ENCODE measurements around the gene HMCES. TPM values are rescaled to one million over a fixed set of nuclear protein-coding genes. Genes with fewer than 3 reads are reported as not detected.

The HMCES gene
- total RNA-seq, 2 experiments from 2014 or later, result 59.5 TPM

GRCh38 chr3:129313665-129314385, 35.2 kb downstream of the HMCES start:
- CTCF ChIA-PET, result interaction anchor here (1.7 kb wide), 1 partner anchor 86 kb away, joined by 4 read pairs; no protein-coding TSS in a partner anchor
- POLR2A ChIA-PET, result no interaction called here

DNA sequence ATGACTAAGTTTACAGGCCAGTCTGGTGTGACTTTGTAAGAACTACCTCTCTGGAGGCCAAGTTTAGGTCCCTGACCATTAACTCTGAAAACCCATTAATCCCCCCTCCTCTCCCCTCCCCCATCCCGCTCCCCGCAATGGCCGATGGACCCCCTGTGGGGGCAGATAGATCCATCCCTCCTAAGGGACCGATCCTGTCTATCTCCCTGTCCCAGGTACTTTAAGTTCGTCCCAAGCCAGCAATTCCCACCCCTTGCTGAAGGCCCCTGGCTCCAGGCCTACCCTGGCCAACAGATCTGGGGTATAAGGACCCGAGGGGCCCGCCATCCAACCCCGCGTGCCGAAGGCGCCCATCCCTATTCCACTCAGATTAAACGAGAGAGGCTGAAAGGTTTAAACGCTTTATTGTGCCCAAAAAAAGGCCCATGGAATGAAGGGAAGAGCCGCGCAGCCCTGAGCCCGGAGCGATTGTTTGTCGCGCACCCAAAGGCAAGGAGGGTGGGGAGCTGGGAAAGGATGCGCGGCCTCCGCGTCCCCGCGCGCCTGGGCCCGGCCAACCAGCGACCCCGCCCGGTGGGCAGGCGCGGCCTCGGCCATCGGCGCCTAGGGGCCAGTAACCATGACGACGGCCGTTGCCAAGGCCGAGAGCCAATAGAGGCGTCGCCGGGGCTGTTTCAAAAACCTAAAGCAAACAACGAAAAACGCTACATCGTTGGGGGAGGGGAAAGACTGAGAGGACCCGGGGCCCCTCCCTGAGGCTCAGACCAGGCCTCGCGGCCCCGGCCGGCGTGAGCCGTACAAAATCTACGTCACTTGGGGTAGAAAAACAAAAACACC, 35.9 kb downstream of the HMCES start:
- POLR2A ChIA-PET, result interaction anchor here (0.9 to 2.4 kb wide), 5 partner anchors 23 to 125 kb away, joined by 3 to 24 read pairs (median 9); partner anchors contain the start of genes COPG1, IFT122 and MBD4
- CTCF ChIA-PET, result interaction anchor here (0.6 kb wide), 1 partner anchor 32 kb away, joined by 3 read pairs; no protein-coding TSS in a partner anchor

- CTCF ChIA-PET, result interaction anchor here (0.9 to 1.7 kb wide), 7 partner anchors 14 to 194 kb away, joined by 3 to 7 read pairs (median 3); partner anchors contain the start of genes IFT122, MBD4 and RAB43
- POLR2A ChIA-PET, result interaction anchor here (0.9 to 2.4 kb wide), 13 partner anchors 24 to 436 kb away, joined by 3 to 24 read pairs (median 5); partner anchors contain the start of genes ACAD9, COPG1, IFT122 and MBD4
Observed at GRCh38 chr3:129315223-129315997, 36.7 kb downstream of the HMCES start.

DNA sequence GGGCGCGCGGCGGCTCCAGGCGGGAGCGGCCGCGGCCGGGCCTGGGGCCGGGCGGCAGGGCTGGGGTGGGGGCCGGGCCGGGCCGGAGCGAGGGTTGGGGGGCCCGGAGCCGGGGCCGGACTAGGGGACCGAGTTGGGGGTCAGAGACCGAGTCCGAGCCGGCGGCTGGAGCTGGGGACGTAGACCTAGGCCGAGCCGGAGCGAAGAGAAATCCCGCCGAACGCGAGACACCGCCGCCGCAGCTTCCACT, 37.3 kb downstream of the HMCES start:
- ChIA-PET POLR2A (interaction anchor here (0.6 to 2.4 kb wide), 15 partner anchors 9 to 590 kb away, joined by 3 to 24 read pairs (median 5); partner anchors contain the start of genes ACAD9, COPG1, IFT122 and MBD4), CTCF (interaction anchor here (0.9 to 1.7 kb wide), 8 partner anchors 13 to 194 kb away, joined by 3 to 7 read pairs (median 4); partner anchors contain the start of genes IFT122, MBD4 and RAB43)

DNA sequence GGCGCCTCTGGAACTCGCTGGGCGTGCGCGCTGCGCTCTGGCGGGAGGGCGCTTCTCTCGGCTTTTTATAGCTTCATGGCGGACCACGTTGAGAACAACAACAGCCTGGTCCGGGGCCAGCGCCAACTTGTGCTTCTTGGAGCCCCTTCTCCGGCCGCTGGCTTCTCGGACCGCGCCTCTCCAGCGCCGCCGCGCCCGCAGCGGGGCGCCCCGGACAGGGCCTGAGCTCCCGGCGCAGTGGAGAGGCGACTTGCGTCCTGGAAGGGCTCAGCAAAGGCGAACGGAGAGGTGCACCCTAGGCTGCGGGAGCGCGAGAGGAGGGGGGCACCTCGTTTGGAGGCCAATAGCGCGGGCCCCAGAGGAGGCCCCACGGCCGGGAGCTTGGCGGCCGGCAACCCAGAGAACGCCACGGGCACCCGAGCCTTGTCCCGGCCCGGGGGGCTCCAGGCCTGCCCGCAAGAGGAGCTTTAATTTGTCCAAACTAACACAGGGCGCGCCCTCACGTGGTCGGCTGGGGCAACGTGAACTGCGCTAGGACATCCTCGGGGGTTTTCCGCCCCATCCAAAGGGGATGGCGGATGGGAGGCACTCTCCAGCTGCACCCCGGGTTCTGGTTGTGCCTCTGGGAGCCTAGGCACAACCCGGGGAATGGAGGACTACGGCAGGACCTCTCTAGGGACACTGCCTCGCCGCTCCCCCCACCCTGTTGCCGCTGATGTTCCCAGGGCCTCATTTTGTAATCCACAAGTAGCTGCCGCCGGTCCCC, 37.8 kb downstream of the HMCES start:
- ChIA-PET POLR2A (interaction anchor here (0.6 to 2.4 kb wide), 15 partner anchors 9 to 590 kb away, joined by 3 to 24 read pairs (median 5); partner anchors contain the start of genes ACAD9, COPG1, IFT122 and MBD4), CTCF (interaction anchor here (0.7 to 1.7 kb wide), 11 partner anchors 13 to 346 kb away, joined by 3 to 7 read pairs (median 4); partner anchors contain the start of genes IFT122, MBD4 and RAB43)

DNA sequence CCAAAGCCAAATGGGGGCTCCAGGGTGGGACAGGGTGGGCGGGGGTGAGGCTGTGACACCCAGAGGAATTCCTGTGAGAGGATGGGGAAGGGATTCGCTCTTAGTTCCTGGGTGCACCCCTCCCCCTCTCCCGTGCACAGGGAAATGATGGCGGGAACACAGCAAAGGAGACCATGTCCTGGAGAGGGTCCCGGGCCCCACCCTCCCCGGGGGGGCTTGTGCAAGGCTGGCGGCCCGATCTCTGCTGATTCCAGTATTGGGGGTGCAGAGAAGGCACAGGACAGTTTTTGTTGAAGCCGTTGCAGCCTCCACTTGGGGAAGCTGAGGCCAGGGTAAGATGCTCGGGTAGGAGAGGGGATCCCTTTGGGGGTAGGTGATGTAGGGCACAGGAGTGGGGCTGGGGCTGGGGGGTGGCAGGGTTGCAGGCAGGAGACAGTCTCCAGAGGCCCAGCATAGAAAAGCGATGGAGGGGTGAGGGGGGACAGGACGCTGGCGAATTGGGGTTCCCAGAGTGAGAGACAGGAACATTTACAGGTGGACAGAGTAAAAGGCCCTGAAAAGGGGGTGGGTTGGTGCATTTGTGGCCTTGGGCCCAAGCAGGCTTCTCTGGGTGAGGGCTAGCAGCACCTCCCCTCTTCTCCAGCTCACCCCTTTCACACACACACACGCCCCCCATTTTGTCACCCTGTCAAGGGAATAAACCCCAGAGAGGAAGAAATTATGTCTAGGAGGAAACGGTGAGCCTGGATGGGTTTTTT, 38.5 kb downstream of the HMCES start:
- ChIA-PET CTCF (interaction anchor here (0.7 to 1.7 kb wide), 6 partner anchors 14 to 347 kb away, joined by 3 to 7 read pairs (median 4); no protein-coding TSS in a partner anchor), POLR2A (interaction anchor here (0.9 to 2.4 kb wide), 10 partner anchors 8 to 438 kb away, joined by 3 to 24 read pairs (median 8); partner anchors contain the start of genes ACAD9, COPG1, IFT122 and MBD4)

DNA sequence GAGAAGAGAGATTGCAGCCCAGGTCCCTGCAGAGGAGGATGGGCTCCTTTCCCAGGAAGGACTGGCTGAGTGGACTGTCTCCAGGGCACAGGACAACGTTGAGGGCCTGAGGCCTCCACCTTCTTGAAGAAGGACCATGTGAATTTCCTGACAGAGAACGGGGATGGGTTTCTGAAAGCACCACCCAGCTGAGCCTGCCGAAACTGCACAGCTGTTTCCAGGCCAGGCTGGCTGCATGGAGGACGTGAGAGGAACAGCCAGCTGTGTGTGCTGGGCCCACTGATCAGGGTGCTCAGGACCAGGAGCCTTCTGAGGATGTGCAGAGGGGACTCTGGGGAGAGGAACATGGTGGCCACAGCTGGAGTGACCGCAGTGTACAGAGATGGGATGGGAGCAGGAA, 39.2 kb downstream of the HMCES start:
- CTCF ChIA-PET, result no interaction called here
- POLR2A ChIA-PET, result no interaction called here

GRCh38 chr3:129318921-129319320, 40.3 kb downstream of the HMCES start:
- CTCF ChIA-PET, result no interaction called here
- POLR2A ChIA-PET, result no interaction called here

GRCh38 chr3:129320261-129320660, 41.6 kb downstream of the HMCES start:
- ChIA-PET CTCF (no interaction called here), POLR2A (no interaction called here)

DNA sequence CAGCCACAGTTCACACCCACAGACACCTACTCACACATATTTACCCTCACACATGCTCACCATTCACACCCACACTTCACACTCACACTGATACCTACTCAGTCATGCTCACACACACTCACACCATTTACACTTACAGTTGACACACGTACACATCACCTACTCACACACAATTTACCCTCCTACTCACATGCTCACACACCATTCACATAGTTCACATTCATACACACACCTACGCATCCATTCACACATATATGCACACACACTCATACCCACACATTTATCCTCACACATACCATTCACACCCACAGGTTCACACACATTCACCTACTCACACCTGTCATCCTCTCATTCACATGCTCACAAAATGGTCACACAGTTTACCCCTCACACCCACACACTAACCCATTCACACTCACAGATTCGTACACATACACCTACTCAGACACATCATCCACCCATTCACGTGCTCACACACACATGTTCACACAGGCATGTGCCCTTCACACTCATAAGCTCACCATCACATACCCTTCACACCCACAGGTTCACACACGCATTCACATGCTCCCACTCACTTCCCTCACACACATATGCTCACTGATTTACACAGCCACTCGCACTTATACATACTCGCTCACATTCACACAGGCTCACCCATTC, 42.3 kb downstream of the HMCES start:
- ChIA-PET CTCF (no interaction called here), POLR2A (no interaction called here)

DNA sequence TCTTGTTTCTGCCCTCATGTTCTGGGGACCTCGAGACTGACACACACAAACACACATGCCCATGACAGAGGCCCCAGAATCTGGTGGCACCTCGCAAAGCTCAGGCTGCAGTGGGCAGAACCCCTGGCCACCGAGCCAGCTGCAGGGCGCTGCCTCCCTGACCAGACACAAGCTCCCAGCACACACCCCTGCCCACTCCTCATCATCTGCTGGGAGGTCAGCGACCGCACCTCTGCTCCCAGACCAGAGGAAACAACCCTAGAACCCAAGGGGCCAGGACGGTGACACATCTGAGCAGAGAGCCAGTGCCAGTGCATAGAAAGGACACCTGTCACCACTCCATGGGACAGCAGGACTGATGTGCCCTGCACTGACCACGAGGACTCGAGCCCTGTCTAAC, 43.2 kb downstream of the HMCES start:
- POLR2A ChIA-PET, result no interaction called here
- CTCF ChIA-PET, result no interaction called here

DNA sequence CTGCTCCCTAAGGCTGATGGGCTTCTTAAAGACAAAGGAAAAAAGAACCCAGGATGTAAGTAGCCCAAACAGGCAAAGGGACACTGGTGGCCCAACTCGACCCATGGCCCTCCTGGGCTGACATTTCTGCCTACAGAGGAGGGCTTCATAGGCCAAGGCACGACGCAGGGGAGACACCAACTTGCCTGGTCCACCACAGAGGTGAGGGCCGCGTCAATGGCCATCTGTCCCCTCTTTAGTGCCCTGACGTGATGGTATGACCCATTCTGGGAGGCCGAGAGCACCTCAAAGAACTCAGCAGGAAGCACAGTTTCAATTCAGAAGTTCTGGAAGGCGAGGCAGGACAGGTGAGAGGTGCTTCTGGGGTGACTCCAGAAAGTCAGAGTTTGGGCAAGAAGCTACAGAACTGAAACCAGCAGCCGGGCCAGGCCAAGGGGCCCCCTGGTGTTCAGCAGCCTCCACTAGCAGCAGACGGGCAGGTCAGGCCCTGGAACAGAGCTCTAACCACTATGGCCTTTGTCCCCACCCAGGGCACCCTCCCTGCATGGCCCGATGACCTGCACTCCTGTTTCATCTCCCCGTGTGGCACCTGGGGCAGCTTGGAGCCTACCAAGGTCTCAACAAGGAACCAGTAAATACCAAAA, 45.1 kb downstream of the HMCES start:
- ChIA-PET POLR2A (no interaction called here), CTCF (no interaction called here)

DNA sequence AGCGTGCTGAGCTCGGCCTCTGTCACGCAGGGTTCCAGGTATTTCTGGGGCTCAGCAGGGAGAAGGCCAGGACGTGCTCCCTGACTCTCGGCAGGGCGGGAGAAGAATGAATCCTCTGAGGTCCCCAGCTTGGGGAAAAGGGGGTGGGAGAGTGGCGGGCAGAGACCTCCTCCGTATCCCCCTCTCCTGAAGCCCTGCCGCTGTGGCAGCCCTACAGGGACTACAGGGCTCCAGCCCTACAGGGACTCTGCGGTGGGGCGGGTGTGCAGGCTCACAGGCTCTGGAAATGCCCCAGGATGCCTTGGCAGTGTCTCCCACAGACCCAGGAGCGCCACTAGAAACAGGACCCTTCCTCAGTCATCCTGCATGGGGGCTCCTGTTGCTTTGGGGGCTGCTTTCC, 46.2 kb downstream of the HMCES start:
- ChIA-PET CTCF (no interaction called here), POLR2A (interaction anchor here (1.0 kb wide), 1 partner anchor 8 kb away, joined by 3 read pairs; a partner anchor contains a TSS)

- POLR2A ChIA-PET, result interaction anchor here (1.0 kb wide), 1 partner anchor 9 kb away, joined by 3 read pairs; a partner anchor contains a TSS
Observed at GRCh38 chr3:129325383-129325782, 46.7 kb downstream of the HMCES start.

DNA sequence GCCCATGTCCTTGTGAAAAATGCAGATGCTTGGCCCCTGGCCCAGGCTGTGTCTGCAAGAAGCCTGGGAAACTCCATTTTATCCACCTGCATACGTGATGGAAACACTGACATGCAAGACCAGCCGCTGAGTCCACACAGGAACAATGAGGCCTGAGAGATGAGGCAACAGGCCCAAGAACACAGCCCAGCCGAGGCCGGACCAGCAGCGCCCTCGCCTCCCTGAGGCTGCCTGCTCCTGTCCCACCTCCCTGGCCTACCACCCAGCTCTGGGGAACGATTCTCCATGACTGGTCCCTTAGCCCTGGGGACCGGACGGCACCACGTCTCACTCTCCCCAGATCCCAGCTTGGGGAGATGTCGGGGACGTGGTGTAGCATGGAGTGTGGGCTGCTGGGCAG, 47.5 kb downstream of the HMCES start:
- POLR2A ChIA-PET, result no interaction called here
- CTCF ChIA-PET, result no interaction called here

More at GRCh38 chr3:129325383-129325782, 46.7 kb downstream of the HMCES start:
- CTCF ChIA-PET, result no interaction called here

DNA sequence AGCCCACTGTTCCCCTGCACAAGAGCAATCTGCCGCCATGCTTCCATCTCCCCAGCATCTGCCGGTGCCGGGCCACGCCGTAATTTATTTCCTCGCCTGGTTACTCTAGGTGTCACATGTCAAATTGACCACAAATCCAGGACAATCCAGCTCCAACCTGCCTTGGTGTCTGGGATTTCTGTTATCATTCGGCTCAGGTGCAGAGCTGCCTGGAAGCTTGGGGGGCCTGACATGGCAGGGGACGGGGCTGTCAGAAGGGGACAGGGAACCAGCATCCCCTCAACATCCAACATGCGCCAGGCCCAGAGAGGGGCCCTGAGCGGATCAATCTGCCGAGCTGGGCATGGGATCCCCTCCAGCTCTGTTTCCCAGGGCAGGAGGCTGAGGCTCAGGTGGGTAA, 47.9 kb downstream of the HMCES start:
- ChIA-PET CTCF (no interaction called here), POLR2A (no interaction called here)

GRCh38 chr3:129327510-129327909, 48.8 kb downstream of the HMCES start:
- ChIA-PET POLR2A (no interaction called here), CTCF (no interaction called here)
